ENCODE results near the gene TRAPPC8. TPM values are rescaled to one million over a fixed set of nuclear protein-coding genes. Genes with fewer than 3 reads are reported as not detected.
"Not testable (repeated sequence)": the region's sequence is repeated elsewhere in the genome, so short reads cannot be mapped to it uniquely, and the experiment has no call there.

The TRAPPC8 gene, protein sequence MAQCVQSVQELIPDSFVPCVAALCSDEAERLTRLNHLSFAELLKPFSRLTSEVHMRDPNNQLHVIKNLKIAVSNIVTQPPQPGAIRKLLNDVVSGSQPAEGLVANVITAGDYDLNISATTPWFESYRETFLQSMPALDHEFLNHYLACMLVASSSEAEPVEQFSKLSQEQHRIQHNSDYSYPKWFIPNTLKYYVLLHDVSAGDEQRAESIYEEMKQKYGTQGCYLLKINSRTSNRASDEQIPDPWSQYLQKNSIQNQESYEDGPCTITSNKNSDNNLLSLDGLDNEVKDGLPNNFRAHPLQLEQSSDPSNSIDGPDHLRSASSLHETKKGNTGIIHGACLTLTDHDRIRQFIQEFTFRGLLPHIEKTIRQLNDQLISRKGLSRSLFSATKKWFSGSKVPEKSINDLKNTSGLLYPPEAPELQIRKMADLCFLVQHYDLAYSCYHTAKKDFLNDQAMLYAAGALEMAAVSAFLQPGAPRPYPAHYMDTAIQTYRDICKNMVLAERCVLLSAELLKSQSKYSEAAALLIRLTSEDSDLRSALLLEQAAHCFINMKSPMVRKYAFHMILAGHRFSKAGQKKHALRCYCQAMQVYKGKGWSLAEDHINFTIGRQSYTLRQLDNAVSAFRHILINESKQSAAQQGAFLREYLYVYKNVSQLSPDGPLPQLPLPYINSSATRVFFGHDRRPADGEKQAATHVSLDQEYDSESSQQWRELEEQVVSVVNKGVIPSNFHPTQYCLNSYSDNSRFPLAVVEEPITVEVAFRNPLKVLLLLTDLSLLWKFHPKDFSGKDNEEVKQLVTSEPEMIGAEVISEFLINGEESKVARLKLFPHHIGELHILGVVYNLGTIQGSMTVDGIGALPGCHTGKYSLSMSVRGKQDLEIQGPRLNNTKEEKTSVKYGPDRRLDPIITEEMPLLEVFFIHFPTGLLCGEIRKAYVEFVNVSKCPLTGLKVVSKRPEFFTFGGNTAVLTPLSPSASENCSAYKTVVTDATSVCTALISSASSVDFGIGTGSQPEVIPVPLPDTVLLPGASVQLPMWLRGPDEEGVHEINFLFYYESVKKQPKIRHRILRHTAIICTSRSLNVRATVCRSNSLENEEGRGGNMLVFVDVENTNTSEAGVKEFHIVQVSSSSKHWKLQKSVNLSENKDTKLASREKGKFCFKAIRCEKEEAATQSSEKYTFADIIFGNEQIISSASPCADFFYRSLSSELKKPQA (N-terminal part only)
- total RNA-seq = 37.3 and 39.9 TPM in 2 replicates
- 7.5 TPM for polyA plus RNA-seq (2012)

DNA sequence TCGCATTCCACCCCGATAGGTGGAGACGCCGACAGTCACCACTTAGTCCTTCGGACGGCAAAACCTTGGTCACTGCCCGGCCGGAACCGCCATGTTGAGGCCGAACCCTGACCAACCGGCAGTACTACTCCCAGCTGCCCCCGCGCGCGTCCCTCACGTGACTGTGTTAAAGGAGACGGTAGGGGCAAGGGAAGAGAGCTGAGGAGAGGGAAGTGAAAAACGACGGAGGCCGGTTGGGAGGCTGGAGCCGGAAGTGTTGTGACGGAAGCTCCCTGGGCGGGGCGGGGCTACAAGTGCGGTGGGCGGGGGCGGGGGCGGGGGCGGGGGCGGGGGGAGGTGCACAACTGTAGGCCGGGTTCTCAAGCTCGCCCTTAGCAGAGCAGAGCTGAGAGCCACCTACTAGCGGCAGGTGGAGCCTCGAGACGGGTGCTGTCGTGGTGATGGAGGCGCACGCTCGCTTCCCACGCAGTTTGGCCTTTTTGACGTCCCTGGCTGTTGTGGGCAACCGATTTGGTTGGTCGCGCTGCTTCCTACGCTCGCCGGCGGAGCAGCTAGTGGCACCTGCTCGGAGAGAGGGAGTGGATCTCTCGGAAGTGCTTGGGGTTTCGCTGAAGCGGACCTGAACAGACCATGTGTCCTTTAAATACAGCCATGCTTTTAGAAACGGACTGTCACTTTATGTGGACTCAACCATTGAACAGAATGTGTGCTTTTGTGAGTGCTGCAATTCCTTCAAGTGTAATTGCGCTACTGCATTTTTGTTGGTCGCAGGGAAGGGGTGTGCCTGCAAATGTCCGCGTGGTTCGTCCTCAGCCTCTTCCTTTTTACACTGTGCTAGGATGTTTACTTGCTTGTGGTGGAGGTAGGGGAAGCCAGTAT is at the start of gene TRAPPC8:
Gene TRAPPC8 (minus strand): TSS at position 130 of the 879 bp plus-strand sequence. CDS start 364 bp downstream, outside the sequence.
- DNase-seq (ENCODE audit: low read depth) = peak; percentile 99

DNA sequence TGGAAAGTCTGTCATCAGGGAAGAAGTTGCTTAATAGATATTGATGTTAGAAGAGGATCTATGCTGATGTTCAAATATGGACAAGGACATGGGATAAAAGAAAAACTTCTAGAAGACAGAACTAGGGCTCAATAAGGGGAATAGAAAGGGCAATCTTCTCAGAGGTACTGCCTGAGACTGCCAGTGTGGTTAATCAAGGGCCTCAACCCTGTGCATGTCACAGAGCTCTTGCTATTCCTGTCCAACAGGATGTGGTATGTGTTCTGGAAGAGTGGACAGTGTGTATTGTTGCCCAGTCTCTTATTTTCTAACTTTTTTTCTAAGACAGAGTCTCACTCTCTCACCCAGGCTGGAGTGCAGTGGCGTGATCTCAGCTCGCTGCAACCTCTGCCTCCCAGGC is 47.9 kb upstream of the TRAPPC8 start:
- DNase-seq (ENCODE audit: low read depth) = no peak

DNA sequence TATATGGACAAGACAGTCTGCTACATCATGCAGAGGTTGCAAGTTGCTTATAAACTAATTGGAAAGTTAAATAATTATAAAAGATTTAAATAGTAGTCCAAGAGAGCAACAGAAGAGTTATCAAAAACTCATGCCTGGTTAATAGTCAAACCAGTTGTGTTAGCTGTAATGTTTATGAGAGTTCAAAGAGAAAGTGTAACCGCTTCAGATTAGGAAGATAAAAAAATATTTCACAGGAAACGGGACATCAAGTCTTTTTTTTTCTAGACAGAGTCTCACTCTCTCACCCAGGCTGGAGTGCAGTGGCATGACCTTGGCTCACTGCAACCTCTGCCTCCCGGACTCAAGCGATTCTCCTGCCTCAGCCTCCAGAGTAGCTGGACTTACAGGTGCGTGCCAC is 41.0 kb upstream of the TRAPPC8 start:
- no peak for DNase-seq (ENCODE audit: low read depth)

DNA sequence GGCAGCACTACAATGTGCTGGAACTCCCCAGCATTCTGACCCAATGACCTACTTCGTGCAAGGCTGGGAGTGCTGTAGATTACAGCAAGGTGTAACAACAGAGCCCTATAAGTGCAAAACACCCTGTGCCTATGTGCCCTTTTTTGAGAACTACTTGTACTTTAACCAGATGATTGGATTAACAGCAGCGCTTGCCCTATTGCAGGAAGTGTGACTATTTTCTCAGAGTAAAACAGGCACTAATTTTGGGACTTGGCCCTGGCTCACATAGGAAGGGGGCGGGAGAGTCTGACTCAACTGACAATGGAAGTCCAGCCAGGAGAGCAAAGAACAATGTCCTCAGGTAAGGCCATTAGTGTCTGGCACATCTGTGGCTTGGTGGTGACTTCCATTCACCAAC is 40.1 kb upstream of the TRAPPC8 start:
- no peak for DNase-seq (ENCODE audit: low read depth)

DNA sequence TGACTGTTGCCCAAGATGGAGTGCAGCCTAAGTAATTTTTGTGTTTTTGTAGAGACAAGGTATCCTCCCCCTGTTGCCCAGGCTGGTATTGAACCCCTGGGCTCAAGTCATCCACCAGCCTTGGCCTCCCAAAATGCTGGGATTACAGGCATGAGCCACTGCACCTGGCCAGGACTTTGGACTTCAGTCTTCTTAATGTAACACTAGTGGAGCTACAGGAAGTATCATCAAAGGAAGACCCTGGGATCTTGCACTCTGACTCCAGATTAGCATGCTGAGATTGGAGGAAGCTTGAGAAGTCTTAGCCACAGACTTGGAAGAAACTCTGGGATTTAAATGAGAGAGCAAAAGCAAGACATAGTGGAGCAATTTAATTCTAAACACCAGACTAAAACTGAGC is 37.9 kb upstream of the TRAPPC8 start:
- DNase-seq (ENCODE audit: low read depth) = no peak

DNA sequence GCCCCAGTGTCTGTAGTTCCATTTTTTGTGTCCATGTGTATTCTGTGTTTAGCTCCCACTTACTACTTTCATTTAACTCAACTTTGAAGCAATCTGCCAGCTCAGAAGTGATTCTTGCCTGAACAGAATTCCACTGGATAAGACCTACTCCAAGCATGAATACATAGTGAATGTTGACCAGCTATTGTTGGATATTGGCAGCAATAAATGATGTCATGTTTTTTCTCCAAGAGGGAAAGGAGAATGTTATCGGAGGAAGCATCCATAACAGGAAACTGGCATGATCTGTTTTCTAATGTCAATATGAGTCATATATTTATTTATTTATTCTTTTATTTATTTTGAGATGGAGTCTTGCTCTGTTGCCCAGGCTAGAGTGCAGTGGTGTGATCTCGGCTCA is 36.8 kb upstream of the TRAPPC8 start:
- no peak for DNase-seq (ENCODE audit: low read depth)

DNA sequence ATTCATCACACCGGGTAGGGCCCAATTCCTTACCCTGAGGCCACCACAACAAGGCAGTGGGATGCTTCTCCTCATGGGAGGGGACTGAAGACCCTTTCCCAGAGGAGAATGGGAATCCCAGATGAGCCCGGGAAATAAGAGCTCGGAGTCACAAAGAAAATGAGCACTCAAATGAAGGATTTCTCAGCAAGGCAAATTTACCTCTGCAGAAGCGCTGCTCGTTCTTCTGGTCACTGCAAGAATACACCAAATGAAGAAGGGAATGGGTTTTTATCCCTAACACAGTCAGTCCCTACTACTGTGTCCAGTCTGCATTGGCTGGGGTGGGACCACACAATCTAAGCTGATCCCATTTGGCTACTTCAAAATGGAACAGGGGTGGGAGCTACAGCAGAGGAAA is 35.7 kb upstream of the TRAPPC8 start:
- no peak for DNase-seq (ENCODE audit: low read depth)

DNA sequence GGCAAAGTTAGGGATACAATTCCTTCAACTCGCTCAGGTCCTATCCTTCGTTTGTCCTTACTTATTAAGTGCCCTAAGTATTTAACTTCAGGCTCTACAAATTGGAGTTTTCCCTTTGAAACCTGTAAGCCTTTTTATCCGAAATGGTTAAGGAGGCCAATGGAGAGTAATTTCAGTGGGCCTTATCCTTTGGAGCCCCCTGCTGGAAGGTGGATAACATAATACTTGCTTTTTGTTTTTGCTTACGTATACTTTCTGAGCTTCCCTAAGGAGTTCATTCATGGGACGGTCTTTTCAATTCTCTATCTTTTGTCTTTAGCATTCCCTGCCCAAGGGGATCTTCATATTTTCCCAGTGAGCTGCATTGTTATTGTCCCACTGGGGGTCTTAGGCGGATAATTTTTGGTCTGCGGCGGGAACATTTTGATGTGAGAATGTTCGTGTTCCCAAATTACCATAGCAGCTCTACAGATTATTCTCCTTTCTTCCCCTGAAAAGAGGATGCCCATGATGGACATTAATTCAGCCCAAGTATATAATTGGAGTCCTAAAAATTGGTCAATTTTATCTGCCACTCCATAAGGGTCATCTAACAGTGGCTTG is 34.4 kb upstream of the TRAPPC8 start:
- peak; percentile 75 for DNase-seq (ENCODE audit: low read depth)

DNA sequence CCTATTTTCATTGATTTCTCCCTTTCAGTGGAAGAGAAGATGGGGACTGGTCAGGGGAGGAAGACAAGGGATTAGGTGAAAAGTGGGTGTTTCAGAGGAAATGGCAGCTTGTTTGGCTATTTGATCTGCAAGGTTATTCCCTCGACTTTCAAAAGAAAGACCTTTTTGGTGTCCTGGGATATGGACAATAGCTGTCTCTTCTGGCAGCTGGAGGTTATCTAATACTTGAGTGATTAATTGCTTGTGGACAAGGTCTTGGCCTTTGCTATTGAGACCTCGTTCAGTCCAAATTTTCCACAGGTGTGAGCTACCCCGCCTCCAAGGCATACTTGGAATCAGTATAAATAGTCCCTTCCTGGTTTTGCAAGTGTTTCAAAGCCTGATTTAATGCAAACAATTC is 33.3 kb upstream of the TRAPPC8 start:
- DNase-seq (ENCODE audit: low read depth) = no peak

DNA sequence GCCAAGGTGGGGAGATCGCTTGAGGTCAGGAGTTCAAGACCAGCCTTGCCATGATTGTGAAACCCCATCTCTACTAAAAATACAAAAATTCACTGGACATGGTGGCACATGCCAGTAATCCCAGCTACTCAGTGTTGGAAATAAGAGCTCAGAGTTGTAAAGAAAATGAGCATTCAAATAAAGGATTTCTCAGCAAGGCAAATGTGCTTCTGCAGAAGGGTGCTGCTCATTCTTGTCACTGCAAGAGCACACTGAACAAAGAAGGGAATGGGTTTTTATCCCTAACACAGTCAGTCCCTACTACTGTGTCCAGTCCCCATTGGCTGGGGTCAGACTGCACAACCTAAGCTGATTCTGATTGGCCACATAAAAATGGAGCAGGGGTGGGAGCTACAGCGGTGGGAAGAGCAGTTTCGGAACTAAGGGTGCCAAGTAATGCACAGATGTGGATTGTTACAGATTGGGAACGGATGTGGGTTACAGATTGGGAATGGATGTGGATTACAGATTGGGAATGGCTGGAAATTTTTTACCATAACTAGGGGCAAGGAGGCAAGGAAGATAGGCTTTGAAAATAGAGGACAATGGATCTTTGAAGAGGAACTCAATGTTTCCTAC is 31.1 kb upstream of the TRAPPC8 start:
- no peak for DNase-seq (ENCODE audit: low read depth)

DNA sequence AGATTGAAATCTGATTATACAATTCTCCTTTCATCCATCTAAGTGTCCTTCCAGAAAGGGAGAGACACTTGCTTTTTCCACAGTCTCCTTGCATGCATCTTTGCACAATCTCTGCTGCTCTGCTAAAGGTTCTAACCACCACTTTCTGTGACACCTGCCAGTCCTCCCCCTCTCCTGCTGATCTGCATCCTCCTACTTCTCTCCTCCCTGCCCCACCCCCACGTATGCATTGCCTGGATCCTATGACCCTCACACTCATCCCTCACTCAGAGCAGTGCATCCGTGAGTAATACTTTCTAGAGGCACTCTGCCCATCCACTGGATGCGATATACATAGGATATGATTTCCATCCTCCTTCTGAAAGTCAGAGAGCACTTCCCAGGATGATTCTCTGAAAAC is 27.7 kb upstream of the TRAPPC8 start:
- no peak for DNase-seq (ENCODE audit: low read depth)

DNA sequence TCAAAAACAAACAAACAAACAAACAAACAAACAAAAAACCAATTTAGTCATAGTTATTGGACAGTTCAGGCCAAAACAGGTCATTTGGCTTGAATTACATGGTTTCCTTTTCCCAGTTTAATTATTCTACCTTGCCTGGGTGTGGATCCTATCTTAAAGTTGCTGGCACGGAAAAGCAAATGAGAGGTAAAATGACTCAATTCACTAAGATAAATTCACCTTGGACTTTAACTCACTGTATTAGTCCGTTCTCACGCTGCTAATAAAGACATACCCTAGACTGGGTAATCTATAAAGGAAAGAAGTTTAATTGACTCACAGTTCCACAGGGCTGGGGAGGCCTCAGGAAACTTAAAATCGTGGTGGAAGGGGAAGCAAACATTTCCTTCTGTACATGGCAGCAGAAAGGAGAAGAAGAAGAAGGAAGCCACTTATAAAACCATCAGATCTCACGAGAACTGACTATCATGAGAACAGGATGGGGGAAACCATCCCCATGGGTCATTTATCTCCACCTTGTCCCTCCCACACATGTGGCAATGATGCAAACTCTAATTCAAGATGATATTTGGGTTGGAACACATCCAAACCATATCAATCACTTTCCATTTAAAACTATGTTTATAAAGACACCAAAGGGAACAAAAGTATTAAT is 22.5 kb upstream of the TRAPPC8 start:
- DNase-seq (ENCODE audit: low read depth) = no peak

DNA sequence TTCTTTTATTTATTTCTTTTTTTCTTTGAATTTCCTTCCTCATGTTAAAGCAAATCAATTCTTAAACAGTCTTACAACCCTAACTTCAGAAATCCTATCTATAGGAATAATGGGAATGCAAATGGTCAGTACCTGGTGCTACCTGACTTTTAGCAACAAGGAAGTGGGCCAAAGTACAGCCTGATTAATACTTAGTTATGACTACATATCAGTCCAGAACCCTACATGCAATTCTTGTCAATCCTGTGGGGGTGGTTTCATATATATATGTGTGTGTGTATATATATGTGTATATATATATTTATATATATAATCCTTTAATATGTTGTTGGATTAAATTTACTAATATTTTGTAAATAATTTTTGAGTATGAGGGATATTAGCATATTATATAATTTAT is 14.8 kb upstream of the TRAPPC8 start:
- DNase-seq (ENCODE audit: low read depth) = no peak

DNA sequence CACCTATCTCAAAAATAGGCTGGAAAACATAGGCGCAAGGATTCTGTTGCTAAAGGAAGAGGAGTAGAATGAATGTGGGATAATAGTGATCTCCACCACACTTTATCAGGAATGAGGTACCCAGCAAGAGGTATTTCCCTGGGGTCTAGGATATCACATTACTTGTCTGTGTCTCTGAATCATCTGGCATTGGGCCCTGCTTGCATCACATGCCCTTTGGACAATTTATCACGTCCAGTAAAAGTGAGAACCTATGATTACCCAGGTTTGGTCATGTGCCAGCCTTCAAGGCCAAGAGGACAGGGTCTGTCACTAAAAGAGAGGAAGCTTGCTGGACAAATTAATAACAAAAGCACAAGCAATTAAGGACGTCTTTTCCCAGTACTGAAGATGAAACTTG is 11.4 kb upstream of the TRAPPC8 start:
- DNase-seq (ENCODE audit: low read depth) = peak; percentile 13

DNA sequence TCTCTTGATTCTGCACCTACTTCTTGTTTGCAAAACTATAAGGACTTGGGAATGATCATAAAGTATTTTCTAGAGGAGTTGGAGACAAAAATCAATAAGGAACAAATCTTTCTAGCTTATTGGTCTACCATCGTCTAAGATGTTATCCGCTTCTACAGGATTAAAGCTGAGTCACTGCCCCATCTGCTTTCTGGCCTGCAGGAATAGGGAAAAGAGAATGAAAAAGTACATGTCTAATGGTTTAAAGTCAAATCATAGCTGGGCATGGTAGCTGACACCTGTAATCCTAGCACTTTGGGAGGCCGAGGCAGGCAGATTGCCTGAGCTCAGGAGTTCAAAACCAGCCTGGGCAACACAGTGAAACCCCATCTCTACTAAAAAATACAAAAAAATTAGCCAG is 10.8 kb upstream of the TRAPPC8 start:
- not testable (repeated sequence) for DNase-seq (ENCODE audit: low read depth)

DNA sequence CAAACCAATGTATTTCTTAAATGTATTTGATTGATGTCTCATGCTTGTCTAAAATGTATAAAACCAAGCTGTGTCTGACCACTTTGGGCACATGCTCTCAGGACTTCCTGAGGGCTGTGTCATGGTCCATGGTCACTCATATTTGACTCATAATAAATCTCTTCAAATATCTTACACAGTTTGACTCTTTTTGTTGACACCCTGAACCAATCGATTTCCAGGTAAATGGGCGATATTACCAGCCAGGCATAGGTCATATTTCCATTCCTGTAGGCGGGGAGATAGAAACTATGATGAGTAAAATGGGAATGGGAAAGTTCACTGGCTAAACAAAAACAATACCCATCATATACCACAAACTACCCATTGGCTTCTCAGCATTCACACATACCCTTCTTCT is 9.3 kb upstream of the TRAPPC8 start:
- DNase-seq (ENCODE audit: low read depth) = no peak

DNA sequence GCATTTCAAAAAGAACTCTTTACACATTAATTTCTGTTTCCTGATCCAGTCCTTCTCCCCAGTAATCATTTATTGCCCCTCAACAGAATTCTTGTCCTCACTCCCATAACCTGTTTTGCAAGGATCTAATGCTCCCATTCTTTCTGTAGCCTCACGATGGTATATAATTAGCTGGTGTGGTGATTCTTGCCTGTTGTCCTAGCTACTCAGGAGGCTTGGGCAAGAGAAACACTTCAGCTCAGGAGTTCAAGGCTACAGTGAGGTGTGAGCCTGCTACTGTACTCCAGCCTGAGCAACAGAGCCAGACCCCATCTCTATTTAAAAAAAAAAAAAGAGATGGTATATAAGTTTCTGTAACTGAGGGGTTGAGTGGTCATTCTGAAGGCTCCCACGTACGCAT is 7.7 kb upstream of the TRAPPC8 start:
- DNase-seq (ENCODE audit: low read depth) = no peak

DNA sequence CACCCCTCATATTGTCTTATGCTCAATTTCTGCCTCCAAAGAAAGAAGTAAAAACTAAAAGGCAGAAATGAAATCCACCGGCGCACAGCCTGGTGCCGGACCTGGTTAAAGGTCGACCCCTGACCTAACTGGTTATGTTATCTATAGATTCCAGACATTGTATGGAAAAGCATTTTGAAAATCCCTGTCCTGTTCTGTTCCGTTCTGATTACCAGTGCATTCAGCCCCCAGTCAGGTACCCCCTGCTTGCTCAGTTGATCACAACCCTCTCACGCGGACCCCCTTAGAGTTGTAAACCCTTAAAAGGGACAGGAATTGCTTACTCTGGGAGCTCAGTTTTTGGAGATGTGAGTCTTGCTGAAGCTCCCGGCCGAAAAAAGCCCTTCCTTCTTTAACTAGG is 5.4 kb upstream of the TRAPPC8 start:
- not testable (repeated sequence) for DNase-seq (ENCODE audit: low read depth)
